ENCODE results near the gene SCART1. TPM values are rescaled to one million over a fixed set of nuclear protein-coding genes. Genes with fewer than 3 reads are reported as not detected.

The SCART1 gene
- total RNA-seq, 4 donors from 2014 or later, result 1.2 to 10.7 (median 2.0) TPM

DNA sequence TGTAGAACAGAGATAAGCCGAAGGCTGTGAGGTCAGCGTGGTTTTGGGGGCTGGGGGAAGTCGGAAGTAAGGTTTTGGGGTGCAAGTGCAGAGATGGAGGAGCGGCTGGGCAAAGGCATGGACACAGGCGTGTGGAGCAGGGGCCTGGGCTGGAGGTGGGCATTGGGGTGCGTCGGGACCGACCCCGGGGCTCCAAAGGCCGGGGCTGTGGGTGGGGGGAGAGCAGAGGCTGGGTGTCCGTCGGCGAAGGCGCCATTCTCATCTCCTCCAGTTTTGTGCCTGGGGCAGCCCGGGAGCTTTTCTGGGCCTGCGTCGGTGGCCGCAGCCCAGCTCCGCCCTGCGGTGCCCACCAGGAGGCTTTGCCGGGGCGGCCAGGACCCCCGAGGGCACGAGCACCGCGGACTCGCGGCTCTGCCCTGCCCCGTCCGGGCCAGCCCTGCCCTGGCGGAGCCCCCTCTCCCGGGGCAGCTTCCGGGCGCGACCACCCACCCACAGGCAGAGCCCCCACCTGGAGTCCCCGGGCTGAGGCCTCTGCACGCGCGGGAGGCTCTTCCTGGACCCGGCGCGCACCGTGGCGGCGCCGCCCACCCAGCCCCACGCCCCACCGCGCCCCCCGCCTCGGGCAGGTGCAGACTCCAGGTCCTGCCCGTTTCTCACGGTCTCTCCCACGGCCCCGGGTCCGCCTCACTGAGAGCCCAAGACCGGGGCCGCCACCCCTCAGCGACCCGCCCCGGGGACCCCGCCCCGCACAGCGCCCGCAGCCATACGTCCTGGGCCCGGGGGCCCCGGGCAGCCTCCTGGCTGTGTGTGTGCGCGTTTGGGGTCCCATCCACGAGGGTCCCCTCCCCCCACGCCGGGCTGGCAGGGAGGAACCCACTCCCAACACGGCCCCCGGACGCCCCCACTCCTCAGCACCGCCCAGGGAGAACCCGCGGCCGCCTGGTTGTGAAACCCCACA is 7.7 kb upstream of the SCART1 start:
- WGBS, result 45% methylated on average over 32 of the region's 80 CpGs
- no peaks in the 10 kb centered on the region for H3K27me3 ChIP-seq
- no peaks in the 10 kb centered on the region for H3K36me3 ChIP-seq
- TF ChIP-seq EP300 (IDR thresholded peaks at IDR 0.05), result no peak
- TF ChIP-seq POLR2AphosphoS5 (IDR thresholded peaks at IDR 0.05), result no peak
- no peak for TF ChIP-seq POLR2A (IDR thresholded peaks at IDR 0.05)
- TF ChIP-seq, protein P1, sequence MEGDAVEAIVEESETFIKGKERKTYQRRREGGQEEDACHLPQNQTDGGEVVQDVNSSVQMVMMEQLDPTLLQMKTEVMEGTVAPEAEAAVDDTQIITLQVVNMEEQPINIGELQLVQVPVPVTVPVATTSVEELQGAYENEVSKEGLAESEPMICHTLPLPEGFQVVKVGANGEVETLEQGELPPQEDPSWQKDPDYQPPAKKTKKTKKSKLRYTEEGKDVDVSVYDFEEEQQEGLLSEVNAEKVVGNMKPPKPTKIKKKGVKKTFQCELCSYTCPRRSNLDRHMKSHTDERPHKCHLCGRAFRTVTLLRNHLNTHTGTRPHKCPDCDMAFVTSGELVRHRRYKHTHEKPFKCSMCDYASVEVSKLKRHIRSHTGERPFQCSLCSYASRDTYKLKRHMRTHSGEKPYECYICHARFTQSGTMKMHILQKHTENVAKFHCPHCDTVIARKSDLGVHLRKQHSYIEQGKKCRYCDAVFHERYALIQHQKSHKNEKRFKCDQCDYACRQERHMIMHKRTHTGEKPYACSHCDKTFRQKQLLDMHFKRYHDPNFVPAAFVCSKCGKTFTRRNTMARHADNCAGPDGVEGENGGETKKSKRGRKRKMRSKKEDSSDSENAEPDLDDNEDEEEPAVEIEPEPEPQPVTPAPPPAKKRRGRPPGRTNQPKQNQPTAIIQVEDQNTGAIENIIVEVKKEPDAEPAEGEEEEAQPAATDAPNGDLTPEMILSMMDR (IDR thresholded peaks at IDR 0.05), result no peak
- H3K4me3 ChIP-seq, result no peak overlapping the region
- peak in 1 of 2 donors; percentile 58 for DNase-seq (ENCODE audit: low spot score in 2 of 2)
- no peak overlapping the region for H3K27ac ChIP-seq
- H3K9me3 ChIP-seq, result peaks cover 24% of the 10 kb centered on the region
- H3K4me1 ChIP-seq, result no peaks in the 10 kb centered on the region

DNA sequence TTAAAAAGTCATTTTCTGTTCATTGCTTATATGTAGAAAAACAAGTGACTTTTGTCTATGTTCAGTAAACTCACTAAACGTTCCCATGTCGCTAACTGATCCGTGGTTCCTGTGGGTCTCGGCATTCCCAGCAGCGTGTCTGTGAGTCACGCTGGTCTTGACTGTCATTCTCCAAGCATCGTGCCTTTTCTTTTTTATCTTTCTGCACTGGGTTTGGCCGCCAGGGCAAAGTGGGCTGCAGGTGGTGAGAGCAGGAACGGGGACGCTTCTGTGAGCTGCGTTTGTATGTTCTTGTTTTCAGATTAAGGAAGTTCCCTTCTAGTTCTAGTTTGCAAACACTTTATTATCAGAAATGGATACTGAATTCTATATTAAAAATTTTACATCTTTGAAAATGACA is 6.8 kb upstream of the SCART1 start:
- H3K4me1 ChIP-seq, result no peaks in the 10 kb centered on the region
- 83% methylated on average over 11 of the region's 11 CpGs for whole genome bisulfite sequencing
- no peaks in the 10 kb centered on the region for H3K36me3 ChIP-seq
- TF ChIP-seq POLR2AphosphoS5 (IDR thresholded peaks at IDR 0.05), result no peak
- TF ChIP-seq EP300 (IDR thresholded peaks at IDR 0.05), result no peak
- TF ChIP-seq, protein P1 (IDR thresholded peaks at IDR 0.05), result no peak
- no peak for TF ChIP-seq POLR2A (IDR thresholded peaks at IDR 0.05)
- DNase-seq (ENCODE audit: low spot score in 2 of 2), result peak in 1 of 2 donors; percentile 41
- no peak overlapping the region for H3K4me3 ChIP-seq
- H3K27ac ChIP-seq, result no peak overlapping the region
- H3K9me3 ChIP-seq, result peaks cover 24% of the 10 kb centered on the region
- H3K27me3 ChIP-seq, result no peaks in the 10 kb centered on the region

DNA sequence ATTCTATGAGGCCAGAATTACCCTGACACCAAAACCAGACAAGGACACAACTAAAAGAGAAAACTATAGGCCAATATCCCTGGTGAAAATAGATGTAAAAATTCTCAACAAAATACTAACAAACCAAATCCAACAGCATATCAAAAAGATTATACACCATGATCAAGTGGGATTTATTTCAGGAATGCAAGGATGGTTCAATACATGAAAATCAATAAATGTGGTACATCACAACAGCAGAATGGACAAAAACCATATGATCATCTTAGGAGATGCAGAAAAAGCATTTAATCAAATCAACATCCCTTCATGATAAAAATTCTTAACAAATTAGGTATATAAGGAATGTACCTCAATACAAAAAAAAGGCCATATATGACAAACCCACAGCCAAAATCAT is 5.6 kb upstream of the SCART1 start:
- no peak overlapping the region for H3K4me3 ChIP-seq
- H3K9me3 ChIP-seq, result peaks cover 24% of the 10 kb centered on the region
- no peaks in the 10 kb centered on the region for H3K27me3 ChIP-seq
- H3K4me1 ChIP-seq, result no peaks in the 10 kb centered on the region
- no peak overlapping the region for H3K27ac ChIP-seq
- TF ChIP-seq EP300 (IDR thresholded peaks at IDR 0.05), result no peak
- TF ChIP-seq POLR2AphosphoS5 (IDR thresholded peaks at IDR 0.05), result no peak
- no peak for TF ChIP-seq POLR2A (IDR thresholded peaks at IDR 0.05)
- TF ChIP-seq, protein P1 (IDR thresholded peaks at IDR 0.05), result no peak
- H3K36me3 ChIP-seq, result no peaks in the 10 kb centered on the region
- DNase-seq (ENCODE audit: low spot score in 2 of 2), result no peak

DNA sequence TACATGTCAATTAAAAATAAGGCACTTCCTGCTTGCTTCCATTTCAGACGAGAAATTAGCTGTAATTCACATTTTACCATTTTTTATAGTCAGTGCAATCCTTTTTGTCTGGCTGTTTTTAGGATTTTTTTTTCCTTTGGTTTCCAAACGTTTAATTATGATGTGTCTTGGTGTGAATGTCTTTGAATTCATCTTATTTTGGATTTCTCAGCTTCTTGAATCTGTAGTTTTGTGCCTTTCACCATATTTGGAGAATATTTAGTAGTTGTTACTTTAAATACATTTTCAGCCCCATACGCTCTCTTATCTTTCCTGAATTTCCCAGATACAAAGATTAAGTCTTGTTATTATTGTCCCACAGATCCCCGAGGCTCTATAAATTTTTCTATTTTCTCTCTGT is 2.4 kb upstream of the SCART1 start:
- no peak overlapping the region for H3K4me3 ChIP-seq
- no peaks in the 10 kb centered on the region for H3K36me3 ChIP-seq
- no peak for DNase-seq (ENCODE audit: low spot score in 2 of 2)
- 63% methylated on average over 4 of the region's 4 CpGs for WGBS
- H3K27ac ChIP-seq, result no peak overlapping the region
- TF ChIP-seq POLR2AphosphoS5 (IDR thresholded peaks at IDR 0.05), result no peak
- no peak for TF ChIP-seq POLR2A (IDR thresholded peaks at IDR 0.05)
- TF ChIP-seq EP300 (IDR thresholded peaks at IDR 0.05), result no peak
- TF ChIP-seq, protein P1 (IDR thresholded peaks at IDR 0.05), result no peak
- peaks cover 24% of the 10 kb centered on the region for H3K9me3 ChIP-seq
- H3K27me3 ChIP-seq, result no peaks in the 10 kb centered on the region
- H3K4me1 ChIP-seq, result no peaks in the 10 kb centered on the region

DNA sequence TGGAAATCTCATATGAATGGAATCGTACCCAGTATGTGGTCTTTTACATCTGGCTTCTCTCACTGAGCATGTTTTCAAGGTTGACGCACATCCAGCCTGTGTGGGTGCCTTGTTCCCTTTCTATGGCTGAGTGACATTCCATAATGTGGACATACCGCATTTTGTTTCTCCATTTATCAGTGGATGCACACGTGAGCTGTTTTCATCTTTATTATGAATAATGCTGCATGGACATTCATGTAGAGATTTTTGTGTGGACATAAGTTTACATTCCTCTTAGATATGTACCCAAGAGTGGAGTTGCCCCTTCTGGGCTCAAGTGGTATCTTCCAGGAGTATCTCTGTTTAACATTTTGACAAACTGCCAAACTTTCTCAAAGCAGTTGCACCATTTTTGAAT is 1.3 kb upstream of the SCART1 start:
- H3K4me1 ChIP-seq, result no peaks in the 10 kb centered on the region
- H3K27me3 ChIP-seq, result no peaks in the 10 kb centered on the region
- DNase-seq (ENCODE audit: low spot score in 2 of 2), result no peak
- 89% methylated on average over 4 of the region's 4 CpGs for WGBS
- H3K27ac ChIP-seq, result no peak overlapping the region
- peaks cover 5% of the 10 kb centered on the region for H3K36me3 ChIP-seq
- peaks cover 20% of the 10 kb centered on the region for H3K9me3 ChIP-seq
- H3K4me3 ChIP-seq, result no peak overlapping the region
- TF ChIP-seq POLR2A (IDR thresholded peaks at IDR 0.05) (no peak), POLR2AphosphoS5 (IDR thresholded peaks at IDR 0.05) (no peak), EP300 (IDR thresholded peaks at IDR 0.05) (no peak)
- TF ChIP-seq, protein P1 (IDR thresholded peaks at IDR 0.05), result no peak
